NK-92 (cell line): ENCODE data around the gene SLC22A14.

ENCODE experiments used
- DNase-seq: peaks from one replicate; lab custom pipeline; 2025; ENCODE audit not compliant: unreplicated experiment; lab: John Stamatoyannopoulos, UW

Gene SLC22A14

DNA sequence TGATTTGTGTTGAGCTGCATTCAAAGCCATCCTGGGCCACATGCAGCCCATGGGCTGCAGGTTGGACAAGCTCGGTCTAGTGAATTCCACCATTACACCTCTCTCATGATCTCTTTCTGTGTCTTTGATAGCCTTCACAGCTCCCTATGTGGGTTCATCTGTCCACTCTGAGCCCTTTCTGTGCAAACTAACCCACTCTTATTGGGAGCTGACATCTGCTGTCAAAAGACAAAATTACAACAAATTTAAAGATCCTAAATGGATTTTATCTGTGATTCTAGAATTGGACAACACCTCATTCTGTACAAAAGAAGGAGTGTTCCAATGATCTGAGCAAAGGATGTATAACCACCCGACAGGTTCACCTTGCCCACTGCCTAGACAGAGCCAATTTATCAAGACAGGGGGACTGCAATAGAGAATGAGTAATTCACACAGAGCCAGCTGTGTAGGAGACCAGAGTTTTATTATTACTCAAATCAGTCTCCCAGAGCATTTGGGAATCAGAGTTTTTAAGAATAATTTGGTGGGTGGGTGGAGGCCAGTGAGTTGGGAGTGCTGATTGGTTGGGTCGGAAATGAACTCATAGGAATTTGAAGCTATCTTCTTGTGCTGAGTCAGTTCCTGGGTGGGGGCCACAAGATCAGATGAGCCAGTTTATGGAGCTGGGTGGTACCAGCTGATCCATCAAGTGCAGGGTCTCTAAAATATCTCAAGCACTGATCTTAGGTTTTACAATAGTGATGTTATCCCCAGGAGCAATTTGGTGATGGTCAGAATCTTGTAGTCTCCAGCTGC is 61.9 kb downstream of the SLC22A14 start:
- DNase-seq = no peak

DNA sequence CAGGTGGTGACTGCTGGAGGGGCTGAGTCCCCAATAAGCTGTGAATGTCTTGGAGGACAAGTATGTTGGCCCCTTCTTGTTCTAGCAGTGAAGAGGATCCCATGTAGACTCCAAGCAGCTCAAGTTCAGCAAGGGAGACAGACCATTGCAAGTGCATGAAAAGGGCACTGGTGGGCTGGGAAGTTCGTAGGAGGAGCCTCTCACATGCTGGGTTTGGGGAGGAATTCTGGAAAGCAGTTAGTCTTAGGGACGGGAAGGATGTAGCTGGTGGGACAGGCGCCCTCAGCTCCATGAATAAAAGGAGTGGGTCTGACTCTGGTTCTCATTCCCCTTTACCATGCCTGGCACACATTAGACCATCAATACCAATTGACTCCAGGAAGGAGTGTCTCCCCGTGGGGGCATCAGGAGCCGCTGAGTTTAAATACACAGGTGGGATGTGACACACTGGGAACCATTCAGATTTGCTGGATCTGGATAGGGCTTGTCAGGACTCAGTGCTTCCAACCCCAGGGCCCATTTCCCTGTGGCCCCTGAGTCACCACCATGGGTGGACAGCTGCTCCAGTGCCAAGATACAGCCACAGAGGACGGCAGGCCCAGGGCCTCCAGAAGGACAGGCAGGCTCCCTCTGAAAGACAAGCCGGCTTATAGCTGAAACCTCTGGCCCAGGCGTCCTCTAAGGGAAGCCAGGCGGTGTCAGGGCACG is 63.9 kb downstream of the SLC22A14 start:
- no peak for DNase-seq

DNA sequence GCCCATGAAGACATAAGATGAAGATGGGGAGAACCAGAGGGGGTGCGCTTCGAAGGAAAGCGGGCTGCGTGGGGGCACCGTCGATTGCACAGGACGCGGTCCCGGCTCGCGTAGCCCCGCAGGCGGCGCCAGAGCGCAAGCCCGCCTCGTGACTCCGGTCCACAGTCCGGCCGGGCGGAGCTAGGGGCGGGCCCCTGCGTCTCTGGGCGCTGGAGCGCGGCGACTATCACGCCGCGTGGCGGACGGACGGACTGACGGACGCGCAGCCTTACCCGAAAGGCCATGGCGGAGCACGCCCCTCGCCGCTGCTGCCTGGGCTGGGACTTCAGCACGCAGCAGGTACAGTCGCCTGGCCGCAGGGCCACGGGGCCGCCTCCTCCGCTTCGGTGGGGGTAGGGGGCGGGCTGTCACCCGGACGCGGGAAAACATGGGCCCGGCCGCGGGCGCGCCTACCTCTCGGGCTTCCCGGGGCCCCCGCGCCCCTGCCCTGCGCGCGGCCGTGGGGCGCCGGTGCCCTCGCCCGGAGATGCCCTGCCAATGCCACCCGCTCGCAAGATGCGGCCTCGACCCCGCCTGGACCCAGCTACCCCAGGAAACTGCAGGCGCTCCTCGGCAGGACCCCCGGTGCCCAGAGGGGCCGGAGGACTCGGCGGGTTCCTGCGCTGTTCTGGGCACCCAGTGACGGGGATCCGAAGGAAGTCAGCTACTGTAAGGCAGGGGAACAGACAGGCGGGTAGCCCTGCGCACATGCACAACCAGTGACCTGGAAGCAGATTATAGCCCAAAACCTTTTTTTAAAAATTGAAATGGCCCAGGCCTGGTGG is 64.7 kb downstream of the SLC22A14 start, which contains the start of gene XYLB:
Gene XYLB, plus strand, starts transcription at position 199 of the 824 bp plus-strand sequence. Its CDS starts 84 bp downstream, at position 283.
- no peak for DNase-seq

DNA sequence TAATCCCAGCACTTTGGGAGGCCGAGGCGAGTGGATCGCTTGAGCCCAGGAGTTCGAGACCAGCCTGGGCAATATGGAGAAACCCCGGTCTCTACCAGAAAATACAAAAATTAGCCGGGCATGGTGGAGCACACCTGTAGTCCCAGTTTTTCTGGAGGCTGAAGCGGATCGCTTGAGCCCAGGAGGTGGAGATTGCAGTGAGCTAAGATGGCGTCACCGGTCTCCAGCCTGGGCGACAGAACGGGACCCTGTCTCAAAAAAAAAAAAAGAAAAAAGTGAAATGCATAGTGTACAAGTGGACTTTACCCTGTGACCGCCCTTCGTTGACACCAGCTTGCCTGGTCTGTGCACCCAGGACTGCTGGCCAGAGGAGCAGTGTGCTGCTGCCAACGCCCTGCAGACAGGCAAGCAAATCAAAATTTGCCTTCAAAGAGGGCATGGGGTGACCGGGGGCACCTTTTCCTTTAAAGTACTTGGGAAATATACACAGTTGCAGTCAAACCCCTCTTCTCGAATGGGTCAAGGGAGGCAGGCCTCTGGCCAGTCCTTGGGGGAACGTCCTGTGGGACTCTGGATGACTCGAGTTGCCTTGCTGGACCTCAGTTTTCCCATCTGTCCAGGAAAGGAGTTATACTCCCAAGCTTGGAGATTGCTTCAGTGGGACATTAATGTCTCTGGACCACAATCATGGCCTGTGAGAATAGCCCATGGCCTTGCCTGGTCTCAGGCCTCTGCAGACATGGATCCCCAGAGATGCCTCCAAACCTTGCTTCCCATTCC is 65.5 kb downstream of the SLC22A14 start:
- no peak for DNase-seq

DNA sequence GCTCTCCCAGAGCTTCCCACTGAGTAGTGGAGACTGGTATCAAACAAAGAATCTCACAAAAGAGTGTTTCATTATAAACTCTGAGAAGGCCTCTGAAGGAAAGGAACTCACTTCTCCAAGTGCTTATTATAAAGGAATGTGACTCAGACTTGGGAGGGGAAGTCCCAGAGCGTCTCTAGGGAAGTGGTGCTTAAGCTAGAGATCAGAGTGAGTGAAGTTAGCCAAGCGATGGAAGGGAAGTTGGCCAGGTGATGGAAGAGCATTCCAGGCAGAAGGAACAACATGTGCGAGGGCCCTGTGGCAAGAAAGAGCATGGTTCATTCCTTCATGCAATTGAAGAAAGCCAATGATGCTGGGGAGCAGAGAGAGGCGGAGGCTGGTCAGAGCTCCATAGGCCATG is 66.8 kb downstream of the SLC22A14 start:
- DNase-seq = no peak

DNA sequence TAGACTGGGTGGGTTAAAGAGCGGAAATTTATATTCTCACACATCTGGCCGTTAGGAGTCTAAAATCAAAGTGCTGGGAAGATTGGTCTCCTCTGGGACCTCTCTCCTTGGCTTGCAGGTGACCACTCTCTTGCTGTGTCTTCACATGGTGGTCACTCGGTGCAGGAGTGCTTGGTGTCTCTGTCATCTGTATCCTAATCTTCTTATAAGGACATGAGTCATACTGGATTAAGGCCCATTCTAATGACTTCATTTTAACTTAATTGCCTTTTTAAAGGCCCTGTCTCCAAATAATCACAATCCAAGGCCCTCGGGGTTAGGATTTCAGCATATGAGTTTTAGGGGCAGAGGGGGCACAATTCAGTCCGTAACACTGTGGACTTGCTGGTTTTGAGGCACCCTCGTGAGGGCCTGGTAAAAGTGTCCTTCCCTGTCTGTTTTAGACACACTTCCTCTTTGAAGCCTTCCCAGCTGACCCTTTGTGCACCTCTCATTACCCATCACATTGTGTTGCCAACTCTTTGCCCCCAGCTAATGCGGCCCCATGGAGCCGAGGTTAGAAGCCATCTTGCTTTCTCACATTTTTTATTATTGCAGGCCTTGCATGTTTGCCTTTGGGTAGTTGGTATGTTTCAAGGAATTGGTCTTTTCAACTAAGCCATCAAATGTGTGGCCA is 67.7 kb downstream of the SLC22A14 start:
- DNase-seq = no peak

DNA sequence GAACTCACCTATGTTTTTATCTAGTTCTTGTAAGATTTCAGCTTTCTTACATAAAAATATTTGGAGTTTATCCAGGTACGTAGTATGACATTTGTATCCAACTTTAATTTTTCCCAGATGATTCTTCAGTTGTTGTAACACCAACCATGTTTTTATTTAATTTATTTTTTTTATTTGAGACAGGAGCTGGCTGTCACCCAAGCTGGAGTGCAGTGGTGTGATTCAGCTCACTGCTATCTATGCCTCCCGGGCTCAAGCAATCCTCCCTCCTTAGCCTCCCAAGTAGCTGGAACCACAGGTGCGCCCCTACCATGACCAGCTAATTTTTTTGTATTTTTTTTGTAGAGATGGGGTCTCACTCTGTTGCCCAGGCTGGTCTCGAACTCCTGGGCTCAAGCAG is 71.1 kb downstream of the SLC22A14 start:
- no peak for DNase-seq

DNA sequence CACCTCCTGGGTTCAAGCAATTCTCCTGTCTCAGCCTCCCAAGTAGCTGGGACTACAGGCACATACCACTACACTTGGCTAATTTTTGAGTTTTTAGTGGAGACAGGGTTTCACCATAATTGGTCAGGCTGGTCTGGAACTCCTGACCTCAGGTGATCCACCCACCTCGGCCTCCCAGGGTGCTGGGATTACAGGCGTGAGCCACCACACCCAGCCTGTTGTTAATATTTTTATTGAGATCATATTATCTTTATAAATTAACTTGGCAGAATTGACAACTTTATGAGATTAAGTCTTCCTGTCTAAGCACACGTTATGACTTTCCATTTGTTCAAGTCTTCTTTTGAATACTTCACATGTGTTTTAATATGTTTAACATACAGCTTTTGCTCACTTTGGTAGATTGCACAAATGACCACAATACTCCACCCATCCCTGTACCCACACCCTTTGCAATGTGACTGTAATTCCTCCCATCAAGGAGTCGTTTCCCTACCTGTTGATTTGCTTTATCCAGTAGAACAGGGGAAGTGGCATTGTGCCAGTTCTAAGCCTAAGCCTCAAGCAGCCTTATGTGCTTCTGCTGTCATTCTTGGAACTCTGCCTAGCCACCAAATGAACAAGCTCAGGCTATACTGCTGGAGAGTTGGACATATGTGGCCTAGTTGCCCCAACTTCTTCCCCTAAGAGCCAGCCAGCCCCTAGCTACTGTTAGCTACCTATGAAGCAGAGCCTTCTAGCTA is 72.7 kb downstream of the SLC22A14 start:
- no peak for DNase-seq

DNA sequence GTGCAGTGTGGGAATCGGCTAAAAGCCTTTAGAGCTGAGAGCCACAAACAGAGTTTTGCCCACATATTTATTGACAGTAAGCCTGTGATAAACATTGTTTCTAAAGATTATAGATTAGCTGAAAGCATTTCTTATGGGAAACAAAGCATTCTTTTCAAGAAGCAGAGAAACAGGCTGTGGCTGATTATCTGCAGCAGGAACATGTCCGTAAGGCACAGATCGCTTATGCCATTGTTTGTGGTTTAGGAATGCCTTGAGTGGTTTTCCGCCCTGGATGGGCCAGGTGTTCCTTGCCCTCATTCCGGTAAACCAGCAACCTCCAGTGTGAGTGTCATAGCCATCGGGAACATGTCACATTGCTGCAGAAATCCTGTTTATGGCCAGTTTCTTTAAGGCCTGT is 76.9 kb downstream of the SLC22A14 start:
- DNase-seq = no peak

DNA sequence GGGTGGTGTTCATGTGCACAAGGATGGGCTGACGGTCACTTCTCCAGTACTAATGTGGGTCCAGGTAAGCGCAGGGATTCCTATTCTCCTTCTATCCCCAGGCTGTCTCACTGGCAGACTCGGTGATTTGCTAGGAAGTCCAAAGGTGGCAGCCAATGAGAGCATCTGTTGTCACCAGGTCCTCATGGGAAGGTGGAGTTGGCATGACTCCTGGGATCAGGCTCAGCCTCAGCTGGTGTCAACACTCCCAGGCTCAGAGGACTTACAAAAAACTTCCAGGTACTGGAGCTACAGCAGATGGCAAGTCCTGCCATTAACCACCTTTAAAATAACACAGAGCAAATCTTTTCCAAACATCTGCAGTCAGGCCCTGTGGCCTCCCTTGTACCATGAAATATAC is 78.3 kb downstream of the SLC22A14 start:
- DNase-seq = no peak

DNA sequence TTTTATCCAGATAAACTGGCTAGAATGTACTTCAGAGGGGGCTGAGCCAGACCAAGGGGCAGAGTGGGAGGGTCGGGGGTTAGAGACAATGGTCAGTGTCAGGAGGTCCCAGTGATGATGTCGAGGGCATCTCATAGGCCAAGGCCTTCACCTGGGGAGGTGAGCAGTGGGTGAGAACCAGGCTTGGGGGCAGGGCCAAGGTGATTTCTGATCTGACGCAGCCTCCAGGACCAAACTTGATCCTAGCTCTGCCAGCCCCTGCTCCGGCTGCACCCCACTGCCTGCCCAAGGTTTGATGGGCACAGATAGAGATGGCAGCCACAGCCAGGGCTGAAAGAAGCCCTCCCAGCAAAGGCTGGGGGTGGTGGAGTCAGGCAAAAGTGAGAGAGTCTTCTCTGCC is 79.4 kb downstream of the SLC22A14 start:
- no peak for DNase-seq

DNA sequence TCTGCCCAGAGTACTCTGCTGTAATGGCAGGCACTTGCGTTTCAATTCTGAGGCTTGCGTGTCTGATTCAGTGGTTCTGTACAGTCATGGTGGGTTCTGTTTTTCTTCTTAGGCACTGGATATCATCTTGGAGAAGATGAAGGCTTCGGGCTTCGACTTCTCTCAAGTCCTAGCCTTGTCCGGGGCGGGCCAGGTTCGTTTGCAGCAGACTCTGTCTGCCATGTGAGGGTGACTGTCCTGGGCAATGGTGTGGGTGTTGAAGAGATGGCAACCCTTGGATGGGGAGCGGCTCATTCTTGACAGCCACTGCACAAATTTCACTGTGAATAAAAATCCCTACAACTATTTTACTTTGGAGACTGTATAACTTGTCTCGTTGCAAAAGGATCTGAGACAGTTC is 80.7 kb downstream of the SLC22A14 start:
- DNase-seq = no peak

DNA sequence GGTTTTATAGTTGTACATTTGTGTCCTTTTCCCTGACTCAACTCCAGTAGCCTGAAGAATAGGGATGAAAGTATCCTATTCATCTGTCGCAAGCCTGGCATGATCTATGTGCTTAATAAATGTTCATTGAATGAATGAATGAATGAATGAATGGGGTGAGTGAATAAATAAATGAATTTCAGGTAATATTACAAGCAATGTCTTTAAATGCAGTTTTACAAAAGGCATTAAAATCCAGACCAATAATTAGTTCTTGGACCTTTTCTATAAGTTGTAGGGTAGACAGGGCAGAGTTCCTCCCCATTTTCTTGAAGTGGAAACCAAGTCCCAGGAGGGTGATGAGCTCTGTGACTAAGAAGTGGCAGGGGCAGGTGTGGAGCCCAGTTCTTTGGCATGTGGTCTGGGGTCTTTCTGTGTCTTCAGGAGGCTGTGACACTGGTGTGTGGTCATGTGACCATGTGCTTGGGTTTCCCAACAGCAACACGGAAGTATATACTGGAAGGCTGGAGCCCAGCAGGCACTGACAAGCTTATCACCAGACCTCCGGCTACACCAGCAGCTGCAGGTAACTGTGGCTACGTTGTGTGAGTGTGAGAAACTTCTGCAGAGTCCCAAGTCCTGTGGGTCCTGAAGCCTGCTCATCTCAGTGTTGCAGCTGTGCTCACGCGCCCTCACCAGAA is 82.8 kb downstream of the SLC22A14 start:
- DNase-seq = no peak

DNA sequence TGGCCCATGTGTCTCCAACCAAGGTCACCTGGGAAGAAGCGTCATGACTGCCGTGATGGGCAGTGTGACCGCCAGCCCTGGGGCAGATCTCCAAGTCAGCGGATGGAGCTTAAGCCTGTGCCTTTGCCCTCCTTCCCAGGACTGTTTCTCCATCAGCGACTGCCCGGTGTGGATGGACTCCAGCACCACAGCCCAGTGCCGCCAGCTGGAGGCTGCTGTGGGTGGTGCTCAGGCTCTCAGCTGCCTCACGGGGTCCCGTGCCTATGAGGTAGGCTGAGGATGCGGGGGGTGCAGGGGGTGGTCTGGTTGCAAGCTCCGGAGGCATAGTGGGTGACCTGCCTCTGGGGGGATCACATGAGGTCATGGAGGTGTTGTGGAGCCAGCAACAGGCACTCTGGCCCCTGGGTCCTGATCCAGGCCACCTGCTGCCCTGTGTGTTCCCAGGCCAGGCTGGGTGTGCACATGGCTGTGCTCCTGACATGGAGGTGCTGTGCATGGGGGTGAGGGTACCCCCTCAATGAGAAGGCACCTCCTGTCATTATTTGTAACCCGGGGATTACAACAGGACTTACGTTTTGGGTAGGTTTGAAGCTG is 83.5 kb downstream of the SLC22A14 start:
- no peak for DNase-seq

DNA sequence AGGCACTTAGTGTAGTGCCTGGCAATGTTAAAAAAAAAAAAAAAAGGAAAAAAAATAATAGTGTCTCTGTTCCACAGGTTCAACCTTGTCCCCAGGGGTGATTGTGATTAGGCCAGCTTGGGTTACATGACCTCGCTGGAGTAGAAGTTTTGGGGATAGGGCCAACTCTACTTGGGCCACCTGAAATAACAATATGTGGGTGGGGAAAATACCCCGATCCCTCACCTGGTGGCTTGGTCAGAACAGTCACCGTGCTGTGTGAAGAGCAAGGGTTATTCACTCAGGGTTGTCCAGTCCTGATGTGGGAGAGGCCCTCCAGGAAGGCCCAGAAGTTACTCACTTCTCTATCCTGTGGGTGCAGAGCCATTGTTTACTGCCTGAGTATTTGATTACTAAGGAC is 84.0 kb downstream of the SLC22A14 start:
- DNase-seq = no peak

DNA sequence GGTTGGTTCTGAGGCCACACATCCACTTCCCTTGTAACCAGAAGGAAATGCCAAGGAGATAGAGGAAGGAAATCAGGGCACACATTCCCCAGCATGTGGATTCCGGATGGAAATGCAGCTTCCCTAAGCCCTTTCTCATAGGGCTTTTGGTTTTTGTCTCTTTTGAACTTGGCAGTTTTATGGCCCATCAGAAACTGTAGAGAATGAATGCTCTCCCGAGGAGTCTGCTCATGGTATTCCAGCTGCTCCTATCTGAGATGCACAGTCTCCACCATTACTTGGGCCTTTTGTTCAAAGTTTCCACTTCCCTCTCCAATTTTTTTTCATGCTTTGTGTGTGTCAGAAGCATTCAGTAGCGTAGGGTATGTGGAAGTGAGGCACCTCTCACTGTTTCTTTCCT is 85.7 kb downstream of the SLC22A14 start:
- no peak for DNase-seq
